ENCODE data around the gene DUSP2.
"Not testable (repeated sequence)": the region's sequence is repeated elsewhere in the genome, so short reads cannot be mapped to it uniquely, and the experiment has no call there.

DUSP2 gene

DNA sequence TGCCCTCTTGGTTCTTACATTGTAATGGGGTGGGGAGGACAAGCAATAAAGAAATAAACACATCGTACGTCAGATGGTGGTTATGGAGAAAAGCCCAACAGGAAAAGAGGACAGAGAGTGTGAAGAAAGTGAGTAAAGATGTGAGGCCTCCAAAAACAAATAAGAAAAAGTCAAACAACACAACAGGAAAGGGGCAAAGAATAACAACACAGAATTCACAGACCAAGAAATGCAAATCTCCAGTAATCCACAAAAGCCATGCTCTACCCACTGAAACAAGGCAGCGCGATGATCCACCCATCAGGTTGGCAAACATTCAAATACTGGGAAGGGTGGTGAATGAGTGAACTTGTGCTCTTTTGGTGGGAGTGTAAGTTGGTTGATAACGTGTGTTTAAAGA lies 16.7 kb upstream of the DUSP2 start:
- no peak for DNase-seq

DNA sequence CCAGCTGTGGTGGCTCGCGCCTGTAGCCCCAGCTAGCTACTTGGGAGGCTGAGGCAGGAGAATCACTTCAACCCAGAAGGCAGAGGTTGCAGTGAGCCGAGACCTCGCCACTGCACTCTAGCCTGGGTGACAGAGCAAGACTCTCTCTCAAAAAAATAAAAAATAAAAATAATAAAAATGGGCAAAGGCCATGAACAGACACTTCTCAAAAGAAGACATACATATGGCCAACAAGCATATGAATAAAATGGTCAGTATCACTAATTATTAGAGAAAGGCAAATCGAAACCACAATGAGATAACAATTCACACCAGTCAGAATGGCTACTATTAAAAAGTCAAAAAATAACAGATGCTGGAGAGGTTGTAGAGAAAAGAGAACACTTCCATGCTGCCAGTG lies 15.1 kb upstream of the DUSP2 start:
- not testable (repeated sequence) for DNase-seq

DNA sequence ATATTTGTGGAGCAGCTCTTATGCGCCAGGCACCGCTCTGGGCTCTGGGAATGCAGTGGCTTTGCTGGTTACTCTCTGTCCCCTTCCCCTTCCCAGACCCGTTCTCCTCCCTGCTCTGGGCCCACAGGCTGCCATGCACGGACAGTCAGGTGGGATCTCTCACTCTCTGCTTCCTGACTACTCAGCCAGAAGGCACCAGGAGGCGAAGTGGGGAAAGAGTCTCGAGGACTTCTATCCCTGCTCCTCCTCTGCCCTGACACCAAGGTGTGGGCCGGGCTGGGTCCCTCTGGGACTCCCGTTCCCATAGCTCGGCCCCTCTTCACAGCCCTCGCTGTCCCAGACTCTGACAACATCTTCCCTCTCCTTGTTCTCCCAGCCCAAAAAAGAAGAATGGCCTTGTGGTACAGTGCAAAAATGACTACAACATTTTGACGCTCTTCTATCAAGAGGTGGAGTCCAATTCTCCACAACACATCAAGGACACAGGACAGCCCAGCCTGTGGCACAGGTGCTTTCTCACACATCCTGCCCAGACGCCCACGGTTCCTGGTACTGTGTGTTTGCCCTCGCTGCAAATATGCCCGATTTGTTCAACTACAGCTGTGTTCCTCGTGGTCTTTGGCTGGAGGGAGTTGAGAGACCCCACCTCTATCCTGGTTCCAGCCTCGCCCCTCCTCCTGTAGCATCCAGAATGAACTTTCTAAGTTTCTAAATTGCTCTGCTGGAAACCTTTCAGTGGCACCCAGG lies 14.0 kb upstream of the DUSP2 start:
- DNase-seq, result no peak

DNA sequence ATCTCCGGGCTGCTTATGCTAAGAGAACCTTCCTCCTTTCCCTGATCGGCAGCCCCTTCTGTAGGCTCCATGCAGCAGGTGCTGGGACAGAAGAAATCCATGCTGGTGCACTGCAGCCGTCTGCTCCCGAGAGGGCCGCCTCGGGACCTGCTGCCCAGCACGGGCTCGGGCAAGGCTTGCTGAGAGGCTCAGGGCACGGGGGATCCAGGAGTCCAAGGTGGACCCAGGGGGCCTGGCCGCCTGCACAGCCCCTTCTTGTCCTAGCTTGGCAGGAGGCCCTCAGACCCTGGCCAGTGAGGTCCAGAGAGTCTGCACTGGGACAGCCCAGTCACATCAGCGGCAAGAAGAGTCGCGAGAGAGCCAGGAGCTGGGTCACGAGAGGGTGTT lies 13.3 kb upstream of the DUSP2 start:
- no peak for DNase-seq

DNA sequence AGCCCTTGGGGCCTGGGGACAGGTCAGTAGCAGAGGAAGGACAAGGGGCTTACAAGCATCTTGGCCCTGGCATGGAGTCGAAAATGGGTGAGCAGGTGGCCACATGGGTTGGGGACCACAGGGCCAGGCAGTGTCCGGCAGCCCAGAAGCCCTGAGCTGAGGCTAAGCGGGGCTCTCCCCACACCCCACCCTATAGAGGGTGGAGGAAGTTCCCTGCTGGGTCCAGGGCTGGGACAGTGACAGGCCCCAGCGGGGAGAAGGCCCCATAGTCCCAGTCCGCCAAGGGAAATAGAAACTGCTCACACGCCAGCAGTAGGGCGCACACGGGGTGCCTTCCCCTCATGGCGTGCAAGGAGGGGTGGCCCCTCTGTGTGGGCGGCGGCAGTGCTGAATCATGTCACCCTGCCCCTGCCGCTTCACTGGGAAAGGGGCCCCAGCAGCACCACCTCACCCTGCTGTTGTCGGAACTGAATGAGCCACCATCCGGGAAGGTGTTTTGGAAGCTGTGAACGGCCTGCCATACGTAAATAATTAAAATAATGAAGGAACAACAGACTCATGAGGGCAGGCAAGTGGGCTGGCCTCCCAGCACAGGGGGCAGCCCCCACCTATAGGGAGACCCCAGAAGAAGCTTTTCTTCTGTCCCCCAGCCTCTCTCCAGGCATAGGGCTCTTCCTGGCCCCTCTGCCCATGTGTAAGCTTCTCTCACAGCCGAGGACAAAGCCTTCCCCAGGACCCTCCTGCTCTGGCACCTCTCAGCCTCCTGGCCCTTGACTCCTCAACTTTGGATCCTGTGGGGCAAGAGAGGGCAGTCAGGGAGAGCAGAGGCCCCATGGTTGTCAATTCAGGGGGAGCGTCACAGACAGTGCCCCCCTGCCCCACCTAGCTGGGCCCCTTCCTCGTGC lies 12.7 kb upstream of the DUSP2 start:
- peak; percentile 38 for DNase-seq

DNA sequence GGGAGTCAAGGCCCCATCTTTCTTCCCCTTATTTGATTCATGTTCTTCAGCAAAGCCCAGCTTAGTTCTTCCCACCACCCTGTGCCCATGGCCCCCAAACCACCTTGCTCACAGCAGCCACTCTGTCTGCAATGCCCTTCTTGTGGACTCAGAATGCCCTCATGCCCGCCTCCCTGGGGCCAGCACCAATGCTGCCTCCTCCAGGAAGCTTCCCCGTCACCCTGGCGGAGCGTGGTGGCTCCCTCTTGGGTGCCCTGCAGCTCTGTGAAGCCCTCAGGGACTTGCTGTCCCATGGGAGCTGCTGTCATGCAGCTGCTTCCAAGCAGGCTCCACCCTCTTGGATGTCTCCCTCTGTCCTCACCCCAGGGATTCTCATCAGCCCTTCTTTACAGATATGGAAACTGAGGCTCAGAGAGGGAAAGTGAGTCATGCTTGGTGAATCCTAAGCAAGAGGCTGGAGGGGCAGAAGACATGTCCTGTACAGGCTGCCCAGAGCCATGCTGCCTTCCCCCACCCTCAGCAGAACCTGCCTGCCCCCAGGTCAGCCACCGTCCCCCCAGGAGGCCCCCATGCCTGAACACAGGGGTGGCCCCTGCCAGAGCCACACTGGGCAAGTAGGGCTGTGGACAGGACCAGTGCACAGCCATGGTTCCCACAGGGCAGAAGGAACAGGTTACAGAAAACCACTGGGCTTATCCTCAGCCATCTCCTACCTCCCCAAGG lies 11.8 kb upstream of the DUSP2 start:
- no peak for DNase-seq

DNA sequence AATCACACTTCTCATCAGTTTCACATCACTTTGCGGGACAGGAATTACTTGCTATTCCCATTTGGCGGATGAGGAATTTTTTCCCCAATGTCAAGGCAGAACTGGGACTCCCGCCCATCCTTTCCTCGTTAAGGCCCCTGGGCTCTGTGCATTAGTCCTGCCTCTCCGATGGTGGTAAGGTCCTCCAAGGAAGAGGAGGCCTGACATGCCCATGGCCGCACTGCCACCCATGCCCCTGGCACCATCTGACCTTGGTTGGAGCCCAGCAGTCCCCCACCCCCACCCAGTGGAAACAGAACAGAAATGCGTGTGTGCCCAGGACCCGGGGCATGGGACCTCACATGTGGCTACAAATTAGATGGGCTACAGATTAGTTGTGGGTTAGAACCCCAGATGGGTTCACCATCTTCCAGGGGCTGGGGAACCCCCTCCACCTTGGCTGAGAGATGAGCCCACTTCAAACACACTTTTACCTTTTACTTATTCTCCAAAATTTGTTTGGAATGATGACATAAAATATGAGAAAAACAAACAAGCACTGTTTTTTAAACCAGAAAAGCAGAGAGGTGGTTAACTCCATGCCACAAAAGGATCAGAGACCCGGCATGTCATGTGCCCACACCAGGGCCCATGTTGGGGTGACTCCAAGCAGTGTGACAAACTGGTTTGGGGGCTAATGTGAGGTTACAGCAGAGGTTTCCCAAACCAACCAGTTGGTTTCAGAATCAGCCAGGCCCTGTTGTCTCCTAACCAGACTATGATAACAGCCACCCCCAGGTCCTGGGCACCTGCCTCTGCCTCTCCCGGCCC lies 11.0 kb upstream of the DUSP2 start:
- DNase-seq, result no peak

DNA sequence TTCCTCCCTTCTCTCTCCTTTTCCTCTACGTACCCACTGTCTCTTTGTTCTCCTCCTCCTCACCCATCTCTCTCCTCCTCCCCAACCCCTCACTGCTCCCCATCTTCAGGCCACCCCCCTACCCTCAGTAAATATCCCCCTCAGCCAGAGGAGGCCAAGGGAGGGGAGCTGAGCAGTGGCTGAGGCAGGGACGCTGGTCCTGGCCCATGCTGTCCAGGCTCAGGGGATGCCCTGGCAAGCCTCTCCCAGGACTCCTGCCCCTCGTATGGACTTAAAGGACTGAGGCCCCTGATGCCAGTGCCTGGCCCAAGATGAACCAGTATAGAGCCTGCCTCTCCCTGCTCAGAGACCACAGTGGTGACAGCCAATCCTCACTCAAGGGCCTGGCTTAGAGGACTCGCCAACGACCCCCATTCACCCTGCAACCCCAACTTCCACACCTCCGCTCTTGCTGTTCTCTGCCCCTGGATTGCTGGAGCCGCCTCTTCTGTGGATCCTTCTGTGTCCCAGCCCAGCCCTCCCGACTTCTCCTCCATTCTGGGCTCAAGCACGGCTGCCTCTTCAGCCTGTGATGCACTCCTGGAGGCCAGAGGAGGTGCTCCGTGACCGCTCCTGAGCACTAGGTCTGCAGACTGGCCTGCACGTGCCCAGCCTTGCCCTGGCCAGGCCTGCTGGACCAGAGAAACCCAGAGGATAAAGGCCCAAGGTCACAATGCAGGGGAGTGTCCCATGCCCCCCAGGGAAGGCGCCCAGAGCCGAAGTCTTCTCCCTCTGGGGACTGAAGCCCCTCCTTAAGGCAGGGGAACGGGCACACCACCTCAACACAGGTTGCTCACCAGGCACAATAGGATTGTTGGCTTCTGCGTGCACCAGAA lies 9.5 kb upstream of the DUSP2 start:
- DNase-seq, result no peak

DNA sequence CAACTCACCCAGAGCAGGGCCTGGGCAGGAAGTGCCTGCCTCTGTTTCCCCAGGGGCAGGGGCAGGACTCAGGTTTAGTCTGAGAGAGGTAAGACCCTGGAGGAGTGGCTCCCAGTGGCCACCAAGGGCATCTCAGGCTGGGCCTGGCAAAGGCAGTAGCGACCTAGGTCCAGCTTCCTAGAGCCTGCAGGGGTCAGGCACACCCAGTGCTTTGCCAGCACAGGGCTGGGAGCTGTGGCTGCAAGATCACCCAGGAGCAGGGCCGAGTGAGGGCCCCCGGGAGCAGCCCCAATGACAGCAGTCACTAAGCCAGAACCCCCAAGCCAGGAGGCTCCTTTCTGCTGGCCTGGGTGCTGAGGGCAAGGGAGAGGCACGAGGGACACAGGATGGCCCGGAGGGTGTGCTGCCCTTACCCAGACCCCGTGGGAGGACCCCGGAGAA lies 8.8 kb upstream of the DUSP2 start:
- DNase-seq, result no peak

DNA sequence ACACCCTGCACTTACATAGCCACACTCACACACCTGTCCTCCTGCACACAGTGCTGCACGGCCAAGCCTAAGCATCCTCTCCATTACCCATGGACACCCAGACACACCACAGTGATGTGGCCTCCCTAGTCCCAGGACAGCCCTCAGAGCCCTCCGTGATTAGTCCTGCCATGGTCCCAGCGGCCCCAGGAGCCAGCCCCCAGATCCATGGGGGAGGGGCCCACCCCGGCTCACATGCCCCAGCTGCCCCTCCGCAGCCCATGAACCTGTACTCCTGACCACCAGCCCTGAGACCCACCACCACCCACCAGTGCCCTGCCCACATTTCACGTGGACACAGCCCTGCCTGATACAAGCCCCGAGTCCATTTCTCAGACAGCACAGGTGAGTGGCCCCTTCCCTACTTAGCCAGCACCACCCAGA lies 8.1 kb upstream of the DUSP2 start:
- no peak for DNase-seq

DNA sequence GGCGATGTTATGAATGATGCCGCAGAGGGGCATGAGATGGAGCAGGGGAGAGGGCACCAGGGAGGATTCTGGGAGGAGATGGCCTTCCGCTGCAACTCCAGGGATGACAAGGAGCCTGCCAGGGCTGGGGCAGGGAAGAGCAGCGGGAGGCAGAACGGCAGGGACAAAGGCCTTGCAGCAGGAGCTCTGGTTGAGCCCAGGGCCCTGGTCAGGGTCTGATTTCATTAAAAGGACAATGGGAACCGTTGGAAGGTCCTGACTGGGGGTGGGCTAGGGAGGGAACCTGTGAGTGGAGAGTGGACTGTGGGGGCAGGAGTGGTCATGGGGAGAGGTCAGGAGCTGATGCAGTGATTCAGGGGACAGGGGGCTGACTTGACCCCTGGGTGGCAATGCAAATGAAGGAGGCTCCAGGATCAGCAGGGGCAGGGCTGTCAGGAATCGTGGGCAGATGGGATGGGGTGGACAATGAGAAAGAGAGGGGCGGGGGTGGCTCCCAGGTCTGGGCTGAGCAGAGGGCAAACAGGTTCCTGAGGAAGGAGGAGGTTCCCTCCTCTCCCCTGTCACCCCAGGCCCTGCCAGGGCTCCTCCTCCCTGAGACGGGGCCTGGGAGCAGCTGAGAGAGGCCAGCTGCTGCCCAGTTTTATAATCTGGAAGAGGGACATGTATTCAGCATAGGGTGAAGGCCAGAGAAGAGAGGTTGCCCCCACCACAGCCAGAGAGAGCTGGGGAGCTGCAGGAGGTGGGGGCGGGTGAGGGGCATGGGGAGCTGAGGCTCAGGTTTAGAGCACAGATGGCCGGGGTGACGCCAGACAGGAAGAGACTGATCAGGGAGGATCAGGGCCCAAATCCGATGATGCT lies 7.3 kb upstream of the DUSP2 start:
- no peak for DNase-seq

DNA sequence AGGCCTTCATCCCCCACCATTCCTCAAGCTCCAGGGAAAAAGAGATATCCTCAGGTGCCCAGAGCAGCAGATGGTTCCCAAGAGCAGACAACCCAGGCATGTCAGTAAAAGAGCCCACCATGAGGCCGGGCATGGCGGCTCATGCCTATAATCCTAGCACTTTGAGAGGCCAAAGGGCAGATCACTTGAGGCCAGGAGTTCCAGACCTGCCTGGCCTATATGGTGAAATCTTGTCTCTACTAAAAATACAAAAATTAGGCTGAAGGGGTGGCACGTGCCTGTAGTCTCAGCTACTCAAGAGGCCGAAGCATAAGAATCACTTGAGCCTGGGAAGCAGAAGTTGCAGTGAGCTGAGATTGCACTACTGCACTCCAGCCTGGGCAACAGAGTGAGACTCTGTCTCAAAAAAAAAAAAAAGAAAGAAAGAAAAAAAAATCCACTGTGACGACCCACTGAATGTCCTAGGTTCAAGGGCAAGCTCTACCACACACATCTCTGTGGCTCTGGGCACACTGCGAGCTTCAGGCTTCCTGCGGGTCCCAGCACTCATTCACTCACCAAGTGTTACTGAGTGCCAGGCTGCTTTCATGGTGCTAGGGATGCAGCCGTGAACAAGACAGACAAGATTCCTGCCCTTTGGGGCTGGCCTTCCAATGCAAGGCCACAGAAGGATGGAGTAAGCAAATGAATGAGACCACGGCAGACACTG lies 6.5 kb upstream of the DUSP2 start:
- no peak for DNase-seq

DNA sequence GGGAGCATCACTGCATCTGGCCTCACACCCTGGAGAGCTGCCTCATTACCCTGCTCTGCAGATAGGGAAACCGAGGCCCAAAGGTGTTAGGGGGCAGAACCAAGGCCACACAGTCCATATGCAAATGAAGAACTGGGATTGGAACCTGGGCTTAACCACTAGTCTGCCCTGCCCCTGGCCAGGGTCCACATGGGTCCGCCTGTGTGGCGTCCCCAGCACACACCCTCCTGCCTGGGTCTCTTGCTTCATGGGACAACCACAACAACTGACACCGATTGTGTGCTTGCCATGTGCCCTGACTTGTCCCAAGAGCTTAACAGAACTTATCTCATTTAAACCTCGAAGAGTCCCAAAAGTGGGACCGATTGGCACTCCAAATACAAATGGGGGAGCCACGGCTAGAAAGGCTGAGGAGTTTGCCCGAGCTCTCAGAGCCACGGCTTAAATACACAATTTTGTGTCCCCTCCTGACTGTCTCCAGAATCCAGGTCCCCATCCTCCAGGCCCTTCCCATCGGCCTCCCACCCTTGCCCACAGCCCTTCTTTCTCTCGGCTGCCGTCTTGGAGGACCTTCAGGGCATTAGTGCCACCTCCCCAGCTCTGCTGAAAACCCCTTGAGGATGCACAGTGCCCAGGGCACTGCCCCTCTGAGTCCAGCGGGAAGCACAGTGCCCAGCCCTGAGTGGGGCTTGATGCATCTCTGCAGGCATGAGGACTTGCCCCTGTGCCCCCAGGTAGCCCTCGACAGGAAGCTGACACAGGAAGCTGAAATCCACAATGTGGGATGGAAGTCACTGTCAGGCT lies 5.8 kb upstream of the DUSP2 start:
- no peak for DNase-seq

DNA sequence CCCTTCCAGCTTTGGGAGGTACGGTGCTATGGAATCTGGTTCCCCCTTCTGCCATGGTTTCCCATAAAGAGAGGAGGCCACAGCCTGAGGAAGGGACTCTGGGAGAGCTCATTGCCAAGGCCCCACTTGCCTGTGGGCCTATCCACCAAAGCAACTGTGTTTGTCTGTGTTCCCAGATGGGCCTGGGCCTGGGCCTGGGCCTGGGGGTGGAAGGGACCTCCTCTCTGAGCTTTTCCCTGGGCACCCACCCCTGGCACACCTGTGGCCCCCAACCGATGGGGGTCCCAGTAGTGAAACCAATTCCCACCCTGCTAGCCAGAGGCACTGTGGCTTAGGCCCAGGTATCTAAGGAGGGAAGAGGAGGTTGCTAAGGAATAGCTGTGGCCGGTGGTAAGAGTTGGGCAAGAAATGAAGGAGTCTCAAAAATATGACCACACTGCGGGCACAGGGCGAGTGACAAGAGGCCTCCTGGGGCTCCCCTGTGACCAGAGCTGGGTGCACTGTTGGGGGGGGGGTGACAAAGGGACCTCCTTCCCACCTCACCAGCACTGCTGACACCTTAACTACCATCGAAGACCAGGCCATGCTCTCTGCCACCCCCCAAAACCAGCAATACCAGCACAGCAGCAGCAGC lies 4.9 kb upstream of the DUSP2 start:
- DNase-seq, result no peak

DNA sequence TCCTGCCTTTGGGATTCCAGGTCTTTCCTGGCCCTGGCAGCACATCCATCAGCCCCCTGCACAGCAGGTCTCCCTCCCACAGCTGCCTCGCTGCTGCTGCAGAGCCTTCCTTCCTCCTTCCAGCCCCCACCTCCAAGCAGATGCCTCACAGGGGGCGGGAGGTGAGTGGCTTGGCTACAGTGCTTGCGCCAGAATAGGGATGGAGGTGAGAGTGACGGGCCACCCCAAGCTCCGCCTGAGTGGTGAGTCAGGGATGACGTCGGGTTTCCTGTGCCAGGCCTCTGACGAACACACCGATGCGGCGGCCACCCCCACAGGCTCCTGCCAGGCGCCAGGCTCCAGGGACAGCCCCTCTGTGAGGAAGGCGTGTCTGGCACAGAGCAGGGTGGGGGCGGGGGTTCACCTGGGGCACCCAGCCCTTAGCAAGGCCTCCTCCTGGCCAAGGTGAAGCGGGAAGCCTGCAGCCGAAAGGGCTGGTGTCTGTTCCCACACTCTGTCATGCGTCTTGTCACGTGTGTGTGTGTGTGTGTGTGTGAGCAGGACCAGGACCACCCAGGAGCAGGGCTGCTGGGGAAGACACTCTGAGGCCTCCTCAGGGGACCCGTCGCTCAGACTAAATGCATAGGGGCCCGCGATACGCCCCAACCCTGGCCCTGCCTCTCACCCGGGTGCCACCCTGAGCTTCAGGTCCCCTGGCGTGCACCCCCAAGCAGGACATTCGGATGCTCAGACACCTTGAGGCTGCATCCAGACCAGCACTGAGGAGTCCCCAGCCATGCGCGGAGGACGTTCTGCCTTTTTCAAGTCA lies 3.4 kb upstream of the DUSP2 start:
- peak; percentile 89 for DNase-seq

DNA sequence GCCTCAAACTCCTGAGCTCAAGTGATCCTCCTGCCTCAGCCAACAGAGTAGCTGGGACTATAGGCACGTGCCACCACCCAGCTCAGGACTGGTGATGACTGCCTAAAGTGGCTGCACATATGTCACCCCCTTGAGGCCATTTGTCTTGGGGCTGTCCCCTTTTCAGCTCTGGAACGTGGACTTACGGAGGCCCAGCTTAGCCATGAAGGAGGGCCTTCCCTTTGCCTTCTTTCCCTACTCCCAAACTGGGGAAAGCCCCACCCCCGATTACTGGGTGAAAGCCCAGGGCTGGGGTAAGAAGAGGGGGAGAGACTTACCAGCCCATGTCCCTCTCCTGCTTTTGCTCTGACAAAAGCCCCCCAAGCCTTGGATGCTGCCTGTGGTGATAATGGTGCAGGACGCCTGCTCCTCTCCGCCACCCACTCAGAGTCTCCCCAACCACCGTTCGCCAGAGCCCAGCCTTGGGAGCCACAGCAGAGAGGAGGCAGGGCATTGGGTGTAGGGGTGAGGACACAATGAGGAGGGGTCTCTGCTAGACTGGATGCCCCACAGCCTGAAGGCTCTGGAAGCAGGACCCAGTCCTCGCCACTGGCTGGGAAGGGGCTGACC lies 2.5 kb upstream of the DUSP2 start:
- no peak for DNase-seq

All from fibroblast of skin of right quadriceps (primary cell).